HG03175 (cell line): ENCODE data around the gene PCMTD2.
"Not testable (repeated sequence)": the region's sequence is repeated elsewhere in the genome, so short reads cannot be mapped to it uniquely, and the experiment has no call there.

Source experiments
- ATAC-seq: cut with Tn5 transposase; IDR thresholded peaks from one replicate; pipeline ENCODE4 v1.9.1; 2021; ENCODE audit warnings: mild to moderate bottlenecking, moderate library complexity; ENCODE audit not compliant: unreplicated experiment

The PCMTD2 gene

GRCh38 chr20:64223526-64224067 is 32.0 kb upstream of the PCMTD2 start:
- no peak for ATAC-seq

- ATAC-seq, result no peak
Observed at GRCh38 chr20:64224351-64225170, 31.0 kb upstream of the PCMTD2 start.

GRCh38 chr20:64225171-64225595 is 30.4 kb upstream of the PCMTD2 start:
- ATAC-seq, result no peak

- ATAC-seq, result no peak
Observed at GRCh38 chr20:64225828-64226598, 29.5 kb upstream of the PCMTD2 start.

- no peak for ATAC-seq
Observed at GRCh38 chr20:64226686-64227580, 28.6 kb upstream of the PCMTD2 start.

- ATAC-seq, result no peak
Observed at GRCh38 chr20:64228086-64228653, 27.4 kb upstream of the PCMTD2 start.

- ATAC-seq, result no peak
Observed at GRCh38 chr20:64228751-64229506, 26.6 kb upstream of the PCMTD2 start.

GRCh38 chr20:64229507-64230061 is 26.0 kb upstream of the PCMTD2 start:
- no peak for ATAC-seq

GRCh38 chr20:64230461-64231145 is 24.9 kb upstream of the PCMTD2 start:
- no peak for ATAC-seq

- ATAC-seq, result no peak
Observed at GRCh38 chr20:64231621-64232550, 23.7 kb upstream of the PCMTD2 start.

GRCh38 chr20:64232794-64233193 is 22.8 kb upstream of the PCMTD2 start:
- no peak for ATAC-seq

GRCh38 chr20:64233725-64234124 is 21.8 kb upstream of the PCMTD2 start:
- no peak for ATAC-seq

GRCh38 chr20:64234291-64234791 is 21.2 kb upstream of the PCMTD2 start:
- no peak for ATAC-seq

GRCh38 chr20:64234921-64235565 is 20.5 kb upstream of the PCMTD2 start:
- ATAC-seq, result not testable (repeated sequence)

- ATAC-seq, result no peak
Observed at GRCh38 chr20:64236137-64237088, 19.1 kb upstream of the PCMTD2 start.

GRCh38 chr20:64237316-64237715 is 18.2 kb upstream of the PCMTD2 start:
- ATAC-seq, result no peak
